K562 (cell line): ENCODE data around the gene SRP9. TPM values are rescaled to one million over a fixed set of nuclear protein-coding genes. Genes with fewer than 3 reads are reported as not detected.
A peak's percentile ranks its signal among the peaks of the same experiment; 100 is the strongest.

Experiments used
- DMBX1 ChIP-seq: fragments of 250-450 bp; sonication (Bioruptor Pico); IDR thresholded peaks from 2 replicates; pipeline ENCODE4 v1.8.0; 2022; ENCODE audit warnings: inconsistent platforms, mild to moderate bottlenecking, moderate library complexity, borderline replicate concordance
- EZH2 ChIP-seq: IDR thresholded peaks from 2 replicates; pipeline ENCODE4 v1.6.1; 2012; ENCODE audit warnings: low read depth, mild to moderate bottlenecking, inconsistent platforms, low read length, borderline replicate concordance
- RAD51 ChIP-seq: fragments of 450-650 bp; IDR thresholded peaks from 2 replicates; pipeline ENCODE4 v1.7.1; 2016; ENCODE audit warnings: low read depth, mild to moderate bottlenecking, borderline replicate concordance
- RBM22 ChIP-seq: fragments of 200-400 bp; formaldehyde crosslinking; IDR thresholded peaks from 2 replicates; pipeline ENCODE4 v1.6.1; 2018; ENCODE audit warnings: low read length, low read depth; ENCODE audit not compliant: poor library complexity, severe bottlenecking
- SMC3 ChIP-seq: conservative IDR thresholded peaks from 2 replicates; pipeline ENCODE4 v1.6.1; 2011; ENCODE audit warnings: low read depth, low read length, improper control_type of control experiment; ENCODE audit not compliant: insufficient read depth
- SREBF1 ChIP-seq: fragments of 150-350 bp; IDR thresholded peaks from 2 replicates; pipeline ENCODE4 v1.6.1; 2014; ENCODE audit warnings: antibody characterized with exemption, low read depth, low read length, borderline replicate concordance
- ZFP30 ChIP-seq: fragments of 250-450 bp; sonication (Bioruptor Pico); IDR thresholded peaks from 2 replicates; pipeline ENCODE4 v1.8.0; 2022; ENCODE audit warnings: moderate library complexity, mild to moderate bottlenecking, inconsistent platforms, borderline replicate concordance
- ZNF707 ChIP-seq: fragments of 250-450 bp; sonication (Bioruptor Pico); conservative IDR thresholded peaks from 2 replicates; pipeline ENCODE4 v1.8.0; 2022; ENCODE audit warnings: inconsistent platforms, mild to moderate bottlenecking, moderate library complexity
- polyA plus RNA-seq, 8 experiments: library from polyadenylated mRNA; depleted of rRNA in 4 of 8; stranded (reverse) in 5 of 8; unstranded in 3 of 8; fragments of >200 nt; fragmentation: Nextera tagmentation in 2 of 8; fragmentation: Illumina TruSeq in 1 of 8; extraction: Ambion mirVana in 2 of 8; extraction: Trizol in 1 of 8; gene quantifications; 2 replicates each; pipeline versions ENCODE4 v1.2.1 to v1.2.3, GENCODE V29; 2011 to 2014; ENCODE audit warnings: inconsistent platforms in 1 of 8, missing spikeins in 1 of 8
- total RNA-seq, 7 experiments: library from RNA; depleted of rRNA in 6 of 7; stranded (reverse); fragments of >200 nt in 6 of 7; fragmentation: Illumina TruSeq in 2 of 7; extraction: Trizol in 2 of 7; gene quantifications; 2 replicates each; pipeline versions ENCODE4 v1.2.1 to v1.2.3, GENCODE V29; 2011 to 2021; ENCODE audit warnings: low replicate concordance in 1 of 7
- TF ChIP-seq, protein P1 (sequence below), 2 experiments: fragments of 450-650 bp; IDR thresholded peaks; 2 replicates each; pipeline ENCODE4 v1.6.1; 2016
- TF ChIP-seq, protein P2 (sequence below): fragments of 450-650 bp; IDR thresholded peaks from 2 replicates; pipeline ENCODE4 v1.6.1; 2016; ENCODE audit warnings: antibody characterized with exemption
- TF ChIP-seq, protein P3 (sequence below): fragments of 250-450 bp; sonication (Bioruptor Pico); IDR thresholded peaks from 2 replicates; pipeline ENCODE4 v1.9.0; 2021; ENCODE audit warnings: mild to moderate bottlenecking
- TF ChIP-seq, protein P4 (sequence below): sonication (generic); formaldehyde crosslinking; IDR thresholded peaks from 2 replicates; pipeline ENCODE4 v1.8.1; 2023; ENCODE audit warnings: mild to moderate bottlenecking, missing genetic modification reagents
- TF ChIP-seq, protein P5 (sequence below): fragments of 450-650 bp; formaldehyde crosslinking; IDR thresholded peaks from 2 replicates; pipeline ENCODE4 v1.4.0; 2020; ENCODE audit warnings: mild to moderate bottlenecking, moderate library complexity
- TF ChIP-seq, protein P6 (sequence below): IDR thresholded peaks from 2 replicates; pipeline ENCODE4 v1.6.1; 2016; ENCODE audit warnings: missing genetic modification characterization, missing compliant biosample characterization
- TF ChIP-seq, protein P7 (sequence below): fragments of 450-650 bp; IDR thresholded peaks from 2 replicates; pipeline ENCODE4 v1.6.1; 2016

SRP9 gene
- total and polyA plus RNA-seq, 9 of the 15 experiments (the other 6 are each of a cell fraction or from before 2014, with no cell fraction given), result 273 to 1,892 (median 668) TPM

DNA sequence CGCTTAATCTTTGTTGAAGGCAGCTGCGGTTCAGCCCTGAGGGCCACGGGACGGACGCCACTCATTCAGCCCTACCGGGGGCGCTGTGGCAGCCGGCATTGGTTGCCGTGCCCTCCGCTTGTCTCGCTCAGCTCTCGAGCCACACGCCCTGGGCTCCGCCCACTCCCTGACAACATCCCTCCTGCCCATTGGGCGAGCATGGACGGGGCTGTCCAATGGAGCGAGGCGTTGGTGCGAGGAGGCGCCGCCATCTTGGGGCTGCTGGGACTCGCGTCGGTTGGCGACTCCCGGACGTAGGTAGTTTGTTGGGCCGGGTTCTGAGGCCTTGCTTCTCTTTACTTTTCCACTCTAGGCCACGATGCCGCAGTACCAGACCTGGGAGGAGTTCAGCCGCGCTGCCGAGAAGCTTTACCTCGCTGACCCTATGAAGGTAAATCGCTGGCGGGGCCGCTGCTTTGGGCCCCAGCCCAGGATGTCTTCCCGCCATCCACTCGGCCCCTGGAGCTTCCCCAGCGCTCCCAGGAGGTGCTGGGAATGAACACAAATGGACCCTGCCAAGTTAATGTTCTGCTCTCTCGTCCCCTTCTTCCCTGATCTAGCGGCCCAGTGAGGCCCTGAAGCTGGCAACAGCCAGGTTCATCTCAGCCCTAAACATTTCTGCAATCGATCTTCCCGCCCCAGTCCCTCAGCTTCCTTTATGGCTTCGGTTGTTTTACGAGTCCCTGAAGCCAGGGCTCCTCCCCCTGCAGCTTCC lies at the start of gene SRP9 (continued):
- no peak for TF ChIP-seq RBM22
- TF ChIP-seq DMBX1 (CRISPR knock-in tag), result no peak
- TF ChIP-seq, protein P1, sequence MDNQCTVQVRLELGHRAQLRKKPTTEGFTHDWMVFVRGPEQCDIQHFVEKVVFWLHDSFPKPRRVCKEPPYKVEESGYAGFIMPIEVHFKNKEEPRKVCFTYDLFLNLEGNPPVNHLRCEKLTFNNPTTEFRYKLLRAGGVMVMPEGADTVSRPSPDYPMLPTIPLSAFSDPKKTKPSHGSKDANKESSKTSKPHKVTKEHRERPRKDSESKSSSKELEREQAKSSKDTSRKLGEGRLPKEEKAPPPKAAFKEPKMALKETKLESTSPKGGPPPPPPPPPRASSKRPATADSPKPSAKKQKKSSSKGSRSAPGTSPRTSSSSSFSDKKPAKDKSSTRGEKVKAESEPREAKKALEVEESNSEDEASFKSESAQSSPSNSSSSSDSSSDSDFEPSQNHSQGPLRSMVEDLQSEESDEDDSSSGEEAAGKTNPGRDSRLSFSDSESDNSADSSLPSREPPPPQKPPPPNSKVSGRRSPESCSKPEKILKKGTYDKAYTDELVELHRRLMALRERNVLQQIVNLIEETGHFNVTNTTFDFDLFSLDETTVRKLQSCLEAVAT (IDR thresholded peaks at IDR 0.05), result peak; percentile 57 to 85
- TF ChIP-seq ZNF707 (CRISPR knock-in tag), result no peak
- TF ChIP-seq EZH2, result no peak
- TF ChIP-seq, protein P2, sequence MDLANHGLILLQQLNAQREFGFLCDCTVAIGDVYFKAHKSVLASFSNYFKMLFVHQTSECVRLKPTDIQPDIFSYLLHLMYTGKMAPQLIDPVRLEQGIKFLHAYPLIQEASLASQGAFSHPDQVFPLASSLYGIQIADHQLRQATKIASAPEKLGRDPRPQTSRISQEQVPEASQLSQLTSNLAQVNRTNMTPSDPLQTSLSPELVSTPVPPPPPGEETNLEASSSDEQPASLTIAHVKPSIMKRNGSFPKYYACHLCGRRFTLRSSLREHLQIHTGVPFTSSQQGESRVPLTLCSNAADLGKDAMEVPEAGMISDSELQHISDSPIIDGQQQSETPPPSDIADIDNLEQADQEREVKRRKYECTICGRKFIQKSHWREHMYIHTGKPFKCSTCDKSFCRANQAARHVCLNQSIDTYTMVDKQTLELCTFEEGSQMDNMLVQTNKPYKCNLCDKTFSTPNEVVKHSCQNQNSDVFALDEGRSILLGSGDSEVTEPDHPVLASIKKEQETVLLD, result peak; percentile 38; the same call in 1 of the 2 replicates
- TF ChIP-seq SREBF1, result no peak
- TF ChIP-seq, protein P3, sequence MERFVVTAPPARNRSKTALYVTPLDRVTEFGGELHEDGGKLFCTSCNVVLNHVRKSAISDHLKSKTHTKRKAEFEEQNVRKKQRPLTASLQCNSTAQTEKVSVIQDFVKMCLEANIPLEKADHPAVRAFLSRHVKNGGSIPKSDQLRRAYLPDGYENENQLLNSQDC (CRISPR knock-in tag), result peak; percentile 43; the same call in 1 of the 2 replicates
- TF ChIP-seq, protein P4, sequence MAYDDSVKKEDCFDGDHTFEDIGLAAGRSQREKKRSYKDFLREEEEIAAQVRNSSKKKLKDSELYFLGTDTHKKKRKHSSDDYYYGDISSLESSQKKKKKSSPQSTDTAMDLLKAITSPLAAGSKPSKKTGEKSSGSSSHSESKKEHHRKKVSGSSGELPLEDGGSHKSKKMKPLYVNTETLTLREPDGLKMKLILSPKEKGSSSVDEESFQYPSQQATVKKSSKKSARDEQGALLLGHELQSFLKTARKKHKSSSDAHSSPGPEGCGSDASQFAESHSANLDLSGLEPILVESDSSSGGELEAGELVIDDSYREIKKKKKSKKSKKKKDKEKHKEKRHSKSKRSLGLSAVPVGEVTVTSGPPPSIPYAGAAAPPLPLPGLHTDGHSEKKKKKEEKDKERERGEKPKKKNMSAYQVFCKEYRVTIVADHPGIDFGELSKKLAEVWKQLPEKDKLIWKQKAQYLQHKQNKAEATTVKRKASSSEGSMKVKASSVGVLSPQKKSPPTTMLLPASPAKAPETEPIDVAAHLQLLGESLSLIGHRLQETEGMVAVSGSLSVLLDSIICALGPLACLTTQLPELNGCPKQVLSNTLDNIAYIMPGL (CRISPR knock-in tag), result peak; percentile 91; the same call in 1 of the 2 replicates
- TF ChIP-seq, protein P5, sequence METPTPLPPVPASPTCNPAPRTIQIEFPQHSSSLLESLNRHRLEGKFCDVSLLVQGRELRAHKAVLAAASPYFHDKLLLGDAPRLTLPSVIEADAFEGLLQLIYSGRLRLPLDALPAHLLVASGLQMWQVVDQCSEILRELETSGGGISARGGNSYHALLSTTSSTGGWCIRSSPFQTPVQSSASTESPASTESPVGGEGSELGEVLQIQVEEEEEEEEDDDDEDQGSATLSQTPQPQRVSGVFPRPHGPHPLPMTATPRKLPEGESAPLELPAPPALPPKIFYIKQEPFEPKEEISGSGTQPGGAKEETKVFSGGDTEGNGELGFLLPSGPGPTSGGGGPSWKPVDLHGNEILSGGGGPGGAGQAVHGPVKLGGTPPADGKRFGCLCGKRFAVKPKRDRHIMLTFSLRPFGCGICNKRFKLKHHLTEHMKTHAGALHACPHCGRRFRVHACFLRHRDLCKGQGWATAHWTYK (CRISPR knock-in tag), result peak; percentile 55; the same call in 1 of the 2 replicates
- TF ChIP-seq ZFP30 (CRISPR knock-in tag), result no peak
- TF ChIP-seq SMC3, result peak; percentile 48; the same call in 1 of the 2 replicates
- TF ChIP-seq RAD51, result peak; percentile 48; the same call in 1 of the 2 replicates
- TF ChIP-seq, protein P6, sequence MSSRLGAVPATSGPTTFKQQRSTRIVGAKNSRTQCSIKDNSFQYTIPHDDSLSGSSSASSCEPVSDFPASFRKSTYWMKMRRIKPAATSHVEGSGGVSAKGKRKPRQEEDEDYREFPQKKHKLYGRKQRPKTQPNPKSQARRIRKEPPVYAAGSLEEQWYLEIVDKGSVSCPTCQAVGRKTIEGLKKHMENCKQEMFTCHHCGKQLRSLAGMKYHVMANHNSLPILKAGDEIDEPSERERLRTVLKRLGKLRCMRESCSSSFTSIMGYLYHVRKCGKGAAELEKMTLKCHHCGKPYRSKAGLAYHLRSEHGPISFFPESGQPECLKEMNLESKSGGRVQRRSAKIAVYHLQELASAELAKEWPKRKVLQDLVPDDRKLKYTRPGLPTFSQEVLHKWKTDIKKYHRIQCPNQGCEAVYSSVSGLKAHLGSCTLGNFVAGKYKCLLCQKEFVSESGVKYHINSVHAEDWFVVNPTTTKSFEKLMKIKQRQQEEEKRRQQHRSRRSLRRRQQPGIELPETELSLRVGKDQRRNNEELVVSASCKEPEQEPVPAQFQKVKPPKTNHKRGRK (tag), result no peak
- TF ChIP-seq, protein P7, sequence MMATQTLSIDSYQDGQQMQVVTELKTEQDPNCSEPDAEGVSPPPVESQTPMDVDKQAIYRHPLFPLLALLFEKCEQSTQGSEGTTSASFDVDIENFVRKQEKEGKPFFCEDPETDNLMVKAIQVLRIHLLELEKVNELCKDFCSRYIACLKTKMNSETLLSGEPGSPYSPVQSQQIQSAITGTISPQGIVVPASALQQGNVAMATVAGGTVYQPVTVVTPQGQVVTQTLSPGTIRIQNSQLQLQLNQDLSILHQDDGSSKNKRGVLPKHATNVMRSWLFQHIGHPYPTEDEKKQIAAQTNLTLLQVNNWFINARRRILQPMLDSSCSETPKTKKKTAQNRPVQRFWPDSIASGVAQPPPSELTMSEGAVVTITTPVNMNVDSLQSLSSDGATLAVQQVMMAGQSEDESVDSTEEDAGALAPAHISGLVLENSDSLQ, result peak; percentile 91
